ENCODE data around the gene SULT2A1.

The SULT2A1 gene

DNA sequence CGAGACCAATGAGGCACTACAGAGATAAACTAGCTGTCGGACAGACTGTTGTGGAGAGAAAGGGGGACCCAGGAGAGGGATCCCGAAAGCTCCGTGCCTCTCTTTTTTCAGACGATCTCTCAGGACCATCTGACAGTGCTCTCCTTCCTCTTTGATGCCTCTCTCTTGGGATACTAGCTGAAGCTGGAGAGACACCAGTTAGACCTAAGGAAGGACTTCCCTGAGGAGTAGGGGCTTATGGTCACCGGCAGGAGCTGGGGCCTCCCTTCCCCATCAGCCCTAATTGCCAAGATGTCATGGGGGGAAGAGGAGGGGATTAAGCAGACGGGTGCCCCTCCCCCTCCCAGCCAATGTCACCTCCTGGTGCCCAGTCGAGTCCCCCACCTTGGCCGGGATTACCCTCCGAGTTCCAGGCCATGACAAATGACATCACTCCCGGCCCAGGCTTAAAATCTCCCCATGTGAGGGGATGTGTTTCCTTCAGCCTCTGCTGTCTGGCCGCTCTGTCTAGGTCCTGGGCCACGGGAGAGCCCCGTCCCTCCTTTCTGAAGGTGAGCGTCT is 64.6 kb downstream of the SULT2A1 start, which contains the start of gene CRX:
TSS of gene CRX (plus strand) at position 478 of the 561 bp plus-strand sequence. CDS start 12,507 bp downstream, outside the sequence.
- no peak within 1 kb of the TSS for H3K4me3 ChIP-seq (ENCODE audit: low read length)
- TF ChIP-seq, protein P1, sequence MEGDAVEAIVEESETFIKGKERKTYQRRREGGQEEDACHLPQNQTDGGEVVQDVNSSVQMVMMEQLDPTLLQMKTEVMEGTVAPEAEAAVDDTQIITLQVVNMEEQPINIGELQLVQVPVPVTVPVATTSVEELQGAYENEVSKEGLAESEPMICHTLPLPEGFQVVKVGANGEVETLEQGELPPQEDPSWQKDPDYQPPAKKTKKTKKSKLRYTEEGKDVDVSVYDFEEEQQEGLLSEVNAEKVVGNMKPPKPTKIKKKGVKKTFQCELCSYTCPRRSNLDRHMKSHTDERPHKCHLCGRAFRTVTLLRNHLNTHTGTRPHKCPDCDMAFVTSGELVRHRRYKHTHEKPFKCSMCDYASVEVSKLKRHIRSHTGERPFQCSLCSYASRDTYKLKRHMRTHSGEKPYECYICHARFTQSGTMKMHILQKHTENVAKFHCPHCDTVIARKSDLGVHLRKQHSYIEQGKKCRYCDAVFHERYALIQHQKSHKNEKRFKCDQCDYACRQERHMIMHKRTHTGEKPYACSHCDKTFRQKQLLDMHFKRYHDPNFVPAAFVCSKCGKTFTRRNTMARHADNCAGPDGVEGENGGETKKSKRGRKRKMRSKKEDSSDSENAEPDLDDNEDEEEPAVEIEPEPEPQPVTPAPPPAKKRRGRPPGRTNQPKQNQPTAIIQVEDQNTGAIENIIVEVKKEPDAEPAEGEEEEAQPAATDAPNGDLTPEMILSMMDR (conservative IDR thresholded peaks at IDR 0.05; ENCODE audit: low read length): no peak
- DNase-seq (ENCODE audit: low read depth): no peak

Measured in AG10803 (cell line).